ENCODE measurements around the gene RBX1. TPM values are rescaled to one million over a fixed set of nuclear protein-coding genes. Genes with fewer than 3 reads are reported as not detected.

The RBX1 gene
- total RNA-seq, 3 donors from 2014 or later, result 29.3 to 40.7 (median 38.2) TPM

GRCh38 chr22:40972587-40972986 is 21.4 kb downstream of the RBX1 start:
- ATAC-seq (no peak), DNase-seq (no peak)
- Histone ChIP-seq H3K9me3 (no peaks in the 10 kb centered on the region), H3K4me1 (ENCODE audit: low read depth) (no peaks in the 10 kb centered on the region), H3K36me3 (ENCODE audit: low read depth) (no peaks in the 10 kb centered on the region), H3K4me3 (no peak overlapping the region)
- TF ChIP-seq CTCF (IDR thresholded peaks at IDR 0.05), result no peak
- intact Hi-C loops (cut with DNase I, micrococcal nuclease), result no loop called here

GRCh38 chr22:40973144-40973543 is 22.0 kb downstream of the RBX1 start:
- Histone ChIP-seq H3K4me1 (ENCODE audit: low read depth) (no peaks in the 10 kb centered on the region), H3K4me3 (no peak overlapping the region), H3K36me3 (ENCODE audit: low read depth) (no peaks in the 10 kb centered on the region), H3K9me3 (no peaks in the 10 kb centered on the region)
- TF ChIP-seq CTCF (IDR thresholded peaks at IDR 0.05), result no peak
- intact Hi-C loops (cut with DNase I, micrococcal nuclease), result no loop called here
- peak in 1 of 3 donors; percentile 22 for DNase-seq
- ATAC-seq, result no peak

- intact Hi-C loops (cut with DNase I, micrococcal nuclease), result no loop called here
- no peaks in the 10 kb centered on the region for H3K36me3 ChIP-seq (ENCODE audit: low read depth)
- no peaks in the 10 kb centered on the region for H3K9me3 ChIP-seq
- no peaks in the 10 kb centered on the region for H3K4me1 ChIP-seq (ENCODE audit: low read depth)
- H3K4me3 ChIP-seq, result no peak overlapping the region
- no peak for ATAC-seq
- DNase-seq, result no peak
- TF ChIP-seq CTCF (IDR thresholded peaks at IDR 0.05), result no peak
Measured at GRCh38 chr22:40975366-40975765, 24.2 kb downstream of the RBX1 start.

GRCh38 chr22:40976866-40977700 is 25.9 kb downstream of the RBX1 start:
- Histone ChIP-seq H3K4me3 (no peak overlapping the region), H3K36me3 (ENCODE audit: low read depth) (no peaks in the 10 kb centered on the region), H3K4me1 (ENCODE audit: low read depth) (no peaks in the 10 kb centered on the region), H3K9me3 (no peaks in the 10 kb centered on the region)
- DNase-seq (peak in 1 of 3 donors; percentile 13), ATAC-seq (no peak)
- intact Hi-C loops (cut with DNase I, micrococcal nuclease), result no loop called here
- no peak for TF ChIP-seq CTCF (IDR thresholded peaks at IDR 0.05)

- H3K4me1 ChIP-seq (ENCODE audit: low read depth), result no peaks in the 10 kb centered on the region
- H3K4me3 ChIP-seq, result no peak overlapping the region
- no peak for TF ChIP-seq CTCF (IDR thresholded peaks at IDR 0.05)
- intact Hi-C loops (cut with DNase I, micrococcal nuclease), result no loop called here
- DNase-seq, result no peak
- ATAC-seq, result no peak
- H3K9me3 ChIP-seq, result no peaks in the 10 kb centered on the region
- H3K36me3 ChIP-seq (ENCODE audit: low read depth), result no peaks in the 10 kb centered on the region
Measured at GRCh38 chr22:40979198-40979597, 28.0 kb downstream of the RBX1 start.

All from mucosa of descending colon (tissue), 3 donors.